HG03196 (cell line): ENCODE results near the gene LRCH1.

Source experiments
- ATAC-seq: cut with Tn5 transposase; IDR thresholded peaks from one replicate; pipeline ENCODE4 v1.9.1; 2021; ENCODE audit not compliant: unreplicated experiment

LRCH1 gene

GRCh38 chr13:46613409-46614049 lies 60.6 kb downstream of the LRCH1 start:
- no peak for ATAC-seq

- no peak for ATAC-seq
These were observed 61.6 kb downstream of the LRCH1 start for GRCh38 chr13:46614582-46614981.

GRCh38 chr13:46615888-46616531 lies 63.0 kb downstream of the LRCH1 start:
- no peak for ATAC-seq

- ATAC-seq: no peak
These were observed 64.3 kb downstream of the LRCH1 start for GRCh38 chr13:46617229-46617721.

- ATAC-seq: no peak
These were observed 64.9 kb downstream of the LRCH1 start for GRCh38 chr13:46617885-46618284.

GRCh38 chr13:46618694-46619254 lies 65.8 kb downstream of the LRCH1 start:
- no peak for ATAC-seq

GRCh38 chr13:46620029-46620428 lies 67.1 kb downstream of the LRCH1 start:
- ATAC-seq: no peak

- ATAC-seq: no peak
These were observed 67.5 kb downstream of the LRCH1 start for GRCh38 chr13:46620471-46620870.

GRCh38 chr13:46621133-46621532 lies 68.2 kb downstream of the LRCH1 start:
- ATAC-seq: no peak

GRCh38 chr13:46621792-46622629 lies 69.0 kb downstream of the LRCH1 start:
- no peak for ATAC-seq

GRCh38 chr13:46622630-46623256 lies 69.8 kb downstream of the LRCH1 start:
- no peak for ATAC-seq

- no peak for ATAC-seq
These were observed 71.4 kb downstream of the LRCH1 start for GRCh38 chr13:46624353-46624752.

GRCh38 chr13:46624821-46625220 lies 71.9 kb downstream of the LRCH1 start:
- no peak for ATAC-seq

GRCh38 chr13:46627462-46627861 lies 74.5 kb downstream of the LRCH1 start:
- no peak for ATAC-seq

GRCh38 chr13:46628622-46629365 lies 75.8 kb downstream of the LRCH1 start:
- ATAC-seq: no peak

- ATAC-seq: no peak
These were observed 76.9 kb downstream of the LRCH1 start for GRCh38 chr13:46629811-46630413.

- no peak for ATAC-seq
These were observed 77.6 kb downstream of the LRCH1 start for GRCh38 chr13:46630431-46631178.

GRCh38 chr13:46631179-46631542 lies 78.2 kb downstream of the LRCH1 start:
- ATAC-seq: no peak

GRCh38 chr13:46632176-46632575 lies 79.2 kb downstream of the LRCH1 start:
- ATAC-seq: no peak
